Stimulated activated CD4-positive, alpha-beta T cell treated with anti-CD3 and anti-CD28 coated beads, Interleukin-1b, Interleukin-23, amount 100 ng/mL, for 1 hour (primary cell): ENCODE measurements around the gene SMTNL1.

Experiments
- DNase-seq, 2 donors: peaks; one replicate each; pipeline ENCODE4 v3.0.0-alpha.2; 2020; ENCODE audit warnings: low read depth in 2 of 2

SMTNL1 gene

GRCh38 chr11:57588046-57588710, 50.8 kb downstream of the SMTNL1 start:
- no peak for DNase-seq

- DNase-seq, result no peak
Measured at GRCh38 chr11:57596266-57596885, 59.0 kb downstream of the SMTNL1 start.

GRCh38 chr11:57597461-57597915, 60.1 kb downstream of the SMTNL1 start, which contains the start of gene SERPING1:
TSS of gene SERPING1 (plus strand) at chr11:57597685. CDS start at chr11:57598271, 586 bp downstream.
- DNase-seq, result no peak

- DNase-seq, result no peak
Measured at GRCh38 chr11:57597916-57598830, 60.8 kb downstream of the SMTNL1 start.

GRCh38 chr11:57598831-57599155, 61.4 kb downstream of the SMTNL1 start:
- DNase-seq, result no peak

- no peak for DNase-seq
Measured at GRCh38 chr11:57599381-57599780, 62.0 kb downstream of the SMTNL1 start.
